ENCODE data around the gene ARHGAP8. TPM values are rescaled to one million over a fixed set of nuclear protein-coding genes. Genes with fewer than 3 reads are reported as not detected.

ARHGAP8 gene
- total RNA-seq, 1 donor from 2014 or later, result 0.96 TPM

DNA sequence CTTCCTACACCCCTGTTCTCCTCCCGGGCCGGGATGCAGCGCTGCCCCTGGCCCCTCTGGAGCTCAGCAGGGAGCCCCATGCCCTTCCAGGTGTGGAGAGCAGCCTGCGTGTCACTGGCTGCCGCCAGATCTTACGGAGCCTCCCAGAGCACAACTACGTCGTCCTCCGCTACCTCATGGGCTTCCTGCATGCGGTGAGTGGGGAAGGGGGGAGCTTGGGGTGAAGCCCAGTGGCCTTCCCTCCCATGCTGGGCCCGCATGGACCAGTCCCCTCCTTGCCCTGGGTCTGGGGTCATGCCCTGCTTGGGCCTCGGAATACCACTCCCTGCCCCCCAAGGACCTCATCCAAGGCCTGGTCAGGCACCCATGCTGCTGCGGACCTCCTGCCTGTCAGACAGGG, 107.3 kb downstream of the ARHGAP8 start:
- Mint-ChIP-seq H3K27me3 (ENCODE audit: low read depth) (no peaks in the 10 kb centered on the region), H3K27ac (ENCODE audit: unreplicated experiment) (no peak overlapping the region), H3K36me3 (ENCODE audit: low read depth) (peaks cover 18% of the 10 kb centered on the region), H3K4me1 (no peaks in the 10 kb centered on the region), H3K9me3 (no peaks in the 10 kb centered on the region), H3K4me3 (no peak overlapping the region)
- DNase-seq (ENCODE audit: low read depth, low spot score), result no peak
- TF ChIP-seq, protein P1, sequence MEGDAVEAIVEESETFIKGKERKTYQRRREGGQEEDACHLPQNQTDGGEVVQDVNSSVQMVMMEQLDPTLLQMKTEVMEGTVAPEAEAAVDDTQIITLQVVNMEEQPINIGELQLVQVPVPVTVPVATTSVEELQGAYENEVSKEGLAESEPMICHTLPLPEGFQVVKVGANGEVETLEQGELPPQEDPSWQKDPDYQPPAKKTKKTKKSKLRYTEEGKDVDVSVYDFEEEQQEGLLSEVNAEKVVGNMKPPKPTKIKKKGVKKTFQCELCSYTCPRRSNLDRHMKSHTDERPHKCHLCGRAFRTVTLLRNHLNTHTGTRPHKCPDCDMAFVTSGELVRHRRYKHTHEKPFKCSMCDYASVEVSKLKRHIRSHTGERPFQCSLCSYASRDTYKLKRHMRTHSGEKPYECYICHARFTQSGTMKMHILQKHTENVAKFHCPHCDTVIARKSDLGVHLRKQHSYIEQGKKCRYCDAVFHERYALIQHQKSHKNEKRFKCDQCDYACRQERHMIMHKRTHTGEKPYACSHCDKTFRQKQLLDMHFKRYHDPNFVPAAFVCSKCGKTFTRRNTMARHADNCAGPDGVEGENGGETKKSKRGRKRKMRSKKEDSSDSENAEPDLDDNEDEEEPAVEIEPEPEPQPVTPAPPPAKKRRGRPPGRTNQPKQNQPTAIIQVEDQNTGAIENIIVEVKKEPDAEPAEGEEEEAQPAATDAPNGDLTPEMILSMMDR (conservative IDR thresholded peaks at IDR 0.05), result no peak

DNA sequence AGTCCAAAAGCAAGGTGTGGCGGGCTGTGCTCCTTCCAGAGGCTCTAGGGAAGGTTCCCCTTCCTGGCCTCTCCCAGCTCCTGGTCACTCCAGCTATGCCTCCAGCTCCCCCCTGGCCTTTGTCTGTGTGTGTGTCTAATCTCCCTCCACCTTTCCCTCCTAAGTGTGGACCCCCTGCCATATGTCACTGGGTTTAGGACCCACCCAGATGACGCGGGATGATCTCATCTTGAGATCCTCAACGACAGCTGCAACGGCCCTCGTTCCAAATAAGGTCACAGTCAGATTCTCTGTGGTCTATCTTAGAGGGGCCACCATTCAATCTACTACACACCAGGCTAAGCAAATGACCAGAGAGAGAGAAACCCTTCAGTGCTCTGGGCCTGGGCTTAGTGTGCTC, 107.9 kb downstream of the ARHGAP8 start:
- H3K4me3 Mint-ChIP-seq, result peak overlapping the region; percentile 72
- H3K27ac Mint-ChIP-seq (ENCODE audit: unreplicated experiment), result no peak overlapping the region
- no peaks in the 10 kb centered on the region for H3K9me3 Mint-ChIP-seq
- H3K36me3 Mint-ChIP-seq (ENCODE audit: low read depth), result peaks cover 18% of the 10 kb centered on the region
- TF ChIP-seq, protein P1 (conservative IDR thresholded peaks at IDR 0.05), result no peak
- DNase-seq (ENCODE audit: low read depth, low spot score), result no peak
- no peaks in the 10 kb centered on the region for H3K27me3 Mint-ChIP-seq (ENCODE audit: low read depth)
- H3K4me1 Mint-ChIP-seq, result no peaks in the 10 kb centered on the region

DNA sequence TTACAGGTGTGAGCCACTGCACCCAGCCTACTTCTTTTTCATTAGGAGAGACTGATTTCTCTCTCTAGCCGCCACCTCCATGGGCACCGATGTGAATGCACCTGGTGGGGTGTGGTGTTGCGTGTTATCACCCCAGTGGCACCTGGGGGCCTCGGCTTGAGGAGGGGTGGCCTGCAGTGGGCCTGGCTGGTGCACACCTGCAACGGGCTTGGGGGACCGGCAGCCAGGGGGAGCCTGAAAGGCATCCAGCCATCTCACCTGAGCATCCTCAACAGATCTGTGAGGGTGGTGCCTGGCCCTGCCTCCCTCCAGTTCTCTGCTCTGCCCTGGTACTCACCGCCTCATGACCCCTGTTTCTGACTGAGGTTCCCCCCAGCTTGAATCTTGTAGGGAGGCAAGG, 108.9 kb downstream of the ARHGAP8 start:
- Mint-ChIP-seq H3K27me3 (ENCODE audit: low read depth) (no peaks in the 10 kb centered on the region), H3K27ac (ENCODE audit: unreplicated experiment) (no peak overlapping the region), H3K9me3 (no peaks in the 10 kb centered on the region), H3K4me1 (no peaks in the 10 kb centered on the region), H3K4me3 (no peak overlapping the region), H3K36me3 (ENCODE audit: low read depth) (peaks cover 13% of the 10 kb centered on the region)
- no peak for DNase-seq (ENCODE audit: low read depth, low spot score)
- TF ChIP-seq, protein P1 (conservative IDR thresholded peaks at IDR 0.05), result no peak

DNA sequence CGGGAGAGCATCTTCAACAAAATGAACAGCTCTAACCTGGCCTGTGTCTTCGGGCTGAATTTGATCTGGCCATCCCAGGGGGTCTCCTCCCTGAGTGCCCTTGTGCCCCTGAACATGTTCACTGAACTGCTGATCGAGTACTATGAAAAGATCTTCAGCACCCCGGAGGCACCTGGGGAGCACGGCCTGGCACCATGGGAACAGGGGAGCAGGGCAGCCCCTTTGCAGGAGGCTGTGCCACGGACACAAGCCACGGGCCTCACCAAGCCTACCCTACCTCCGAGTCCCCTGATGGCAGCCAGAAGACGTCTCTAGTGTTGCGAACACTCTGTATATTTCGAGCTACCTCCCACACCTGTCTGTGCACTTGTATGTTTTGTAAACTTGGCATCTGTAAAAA, 109.9 kb downstream of the ARHGAP8 start:
- H3K36me3 Mint-ChIP-seq (ENCODE audit: low read depth), result peaks cover 12% of the 10 kb centered on the region
- no peak overlapping the region for H3K27ac Mint-ChIP-seq (ENCODE audit: unreplicated experiment)
- TF ChIP-seq, protein P1 (conservative IDR thresholded peaks at IDR 0.05), result no peak
- H3K4me3 Mint-ChIP-seq, result no peak overlapping the region
- no peaks in the 10 kb centered on the region for H3K9me3 Mint-ChIP-seq
- H3K4me1 Mint-ChIP-seq, result no peaks in the 10 kb centered on the region
- DNase-seq (ENCODE audit: low read depth, low spot score), result no peak
- no peaks in the 10 kb centered on the region for H3K27me3 Mint-ChIP-seq (ENCODE audit: low read depth)

DNA sequence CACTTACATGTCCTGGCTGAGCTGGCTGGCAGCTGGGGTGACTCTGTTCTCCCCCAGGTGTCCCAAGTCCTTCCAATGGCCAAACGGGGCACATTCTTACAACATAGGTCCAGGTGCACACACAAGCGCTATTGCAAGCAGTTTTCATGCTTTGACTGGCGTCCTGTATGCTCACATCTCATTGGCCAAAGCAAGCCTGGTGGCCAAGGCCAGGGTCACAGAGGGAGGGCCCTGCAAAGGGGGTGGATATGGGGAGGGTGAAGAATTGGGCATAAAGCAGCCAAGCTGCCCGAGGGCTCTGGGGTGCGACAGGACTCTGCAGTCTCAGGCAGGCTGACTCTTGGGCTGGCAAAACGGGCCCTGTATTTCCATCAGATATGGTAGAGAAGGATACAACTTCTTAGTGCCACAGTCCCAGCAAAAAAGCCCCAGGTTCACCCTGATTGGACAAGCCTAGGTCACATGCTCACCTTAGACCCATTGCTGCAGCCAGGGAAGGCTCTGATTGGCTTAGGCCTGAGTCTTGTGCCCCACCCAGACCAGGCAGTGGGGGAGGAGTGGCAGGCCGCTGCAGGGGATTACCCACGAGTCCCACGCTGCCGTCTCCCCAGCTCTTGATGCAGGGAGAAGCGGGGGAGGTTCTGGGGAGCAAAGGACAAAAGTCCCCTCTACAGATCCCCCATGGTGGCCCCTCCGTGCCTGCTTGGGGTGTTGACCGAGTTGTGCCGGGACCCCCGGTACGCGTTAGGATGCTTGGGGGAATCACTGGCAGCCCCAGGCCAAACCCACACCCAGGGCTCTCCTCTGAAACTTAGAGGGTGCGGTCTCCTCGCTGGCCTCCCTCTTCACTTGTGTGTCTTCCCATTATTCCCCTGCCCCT, 110.8 kb downstream of the ARHGAP8 start:
- TF ChIP-seq, protein P1 (conservative IDR thresholded peaks at IDR 0.05), result no peak
- Mint-ChIP-seq H3K36me3 (ENCODE audit: low read depth) (peaks cover 12% of the 10 kb centered on the region), H3K4me3 (no peak overlapping the region), H3K27ac (ENCODE audit: unreplicated experiment) (no peak overlapping the region), H3K9me3 (no peaks in the 10 kb centered on the region), H3K27me3 (ENCODE audit: low read depth) (no peaks in the 10 kb centered on the region), H3K4me1 (no peaks in the 10 kb centered on the region)
- no peak for DNase-seq (ENCODE audit: low read depth, low spot score)

Measured in neural crest cell (in vitro differentiated cells).